GM21515 (cell line): ENCODE results near the gene COL4A3.
"Not testable (repeated sequence)": the region's sequence is repeated elsewhere in the genome, so short reads cannot be mapped to it uniquely, and the experiment has no call there.

Experiments used
- ATAC-seq: cut with Tn5 transposase; IDR thresholded peaks from one replicate; pipeline ENCODE4 v1.9.1; 2021; ENCODE audit not compliant: unreplicated experiment

Gene COL4A3

GRCh38 chr2:227205701-227206100, 41.3 kb downstream of the COL4A3 start:
- no peak for ATAC-seq

DNA sequence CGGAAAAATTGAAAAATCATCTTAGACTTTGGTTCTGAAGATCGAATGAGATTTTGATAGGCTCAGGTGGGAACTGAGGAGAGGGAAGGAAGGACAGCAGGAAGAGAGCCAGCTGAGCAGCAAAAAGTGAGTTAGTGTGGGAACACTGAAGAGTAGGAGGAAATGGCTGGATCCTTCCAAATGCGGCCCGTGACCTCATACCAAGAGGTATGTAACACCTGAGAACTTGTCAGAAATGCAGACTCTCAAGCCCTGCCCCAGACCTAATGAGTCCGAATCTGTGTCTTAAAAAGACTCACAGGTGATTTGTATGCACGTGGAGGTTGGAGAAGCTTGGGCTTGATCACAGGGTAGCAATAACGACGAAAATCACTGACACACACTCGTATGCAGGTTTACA, 42.0 kb downstream of the COL4A3 start:
- ATAC-seq, result no peak

GRCh38 chr2:227207573-227207972, 43.1 kb downstream of the COL4A3 start:
- ATAC-seq, result no peak

- no peak for ATAC-seq
Measured at GRCh38 chr2:227214622-227215041, 50.2 kb downstream of the COL4A3 start.

GRCh38 chr2:227219312-227220105, 55.1 kb downstream of the COL4A3 start:
- no peak for ATAC-seq

DNA sequence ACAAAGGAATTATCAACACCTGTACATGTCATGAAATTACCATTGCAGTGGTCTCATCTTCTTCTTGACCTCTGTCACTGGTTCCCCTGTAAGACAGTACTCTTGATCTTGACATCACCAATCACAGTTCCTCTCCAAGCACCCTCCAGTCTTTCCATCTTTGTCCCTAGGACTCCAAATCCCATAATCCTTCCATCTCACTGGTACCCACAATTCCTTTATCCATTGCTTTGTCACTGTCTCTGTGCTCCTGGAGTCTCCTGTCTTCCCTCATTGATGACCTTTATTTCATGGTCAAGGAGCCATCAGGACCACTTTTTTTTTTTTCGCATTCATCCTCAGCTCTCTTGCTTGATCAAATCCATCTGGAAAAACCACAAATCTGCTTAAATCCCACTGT, 56.7 kb downstream of the COL4A3 start:
- no peak for ATAC-seq

- no peak for ATAC-seq
Measured at GRCh38 chr2:227222292-227222691, 57.9 kb downstream of the COL4A3 start.

DNA sequence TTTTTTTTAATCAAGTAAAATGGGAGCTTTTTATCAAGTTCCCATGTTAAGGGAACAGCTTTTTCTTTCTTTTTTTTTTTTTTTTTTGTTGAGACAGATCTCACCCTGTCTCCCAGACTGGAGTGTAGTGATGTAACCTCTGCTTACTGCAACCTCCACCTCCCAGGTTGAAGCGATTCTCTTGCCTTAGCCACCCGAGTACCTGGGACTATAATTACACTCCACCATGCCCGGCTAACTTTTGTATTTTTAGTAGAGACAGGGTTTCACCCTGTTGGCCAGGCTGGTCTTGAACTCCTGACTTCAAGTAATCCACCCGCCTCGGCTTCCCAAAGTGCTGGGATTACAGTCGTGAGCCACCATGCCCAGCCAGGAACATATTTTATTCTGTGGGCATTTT, 61.2 kb downstream of the COL4A3 start:
- not testable (repeated sequence) for ATAC-seq

DNA sequence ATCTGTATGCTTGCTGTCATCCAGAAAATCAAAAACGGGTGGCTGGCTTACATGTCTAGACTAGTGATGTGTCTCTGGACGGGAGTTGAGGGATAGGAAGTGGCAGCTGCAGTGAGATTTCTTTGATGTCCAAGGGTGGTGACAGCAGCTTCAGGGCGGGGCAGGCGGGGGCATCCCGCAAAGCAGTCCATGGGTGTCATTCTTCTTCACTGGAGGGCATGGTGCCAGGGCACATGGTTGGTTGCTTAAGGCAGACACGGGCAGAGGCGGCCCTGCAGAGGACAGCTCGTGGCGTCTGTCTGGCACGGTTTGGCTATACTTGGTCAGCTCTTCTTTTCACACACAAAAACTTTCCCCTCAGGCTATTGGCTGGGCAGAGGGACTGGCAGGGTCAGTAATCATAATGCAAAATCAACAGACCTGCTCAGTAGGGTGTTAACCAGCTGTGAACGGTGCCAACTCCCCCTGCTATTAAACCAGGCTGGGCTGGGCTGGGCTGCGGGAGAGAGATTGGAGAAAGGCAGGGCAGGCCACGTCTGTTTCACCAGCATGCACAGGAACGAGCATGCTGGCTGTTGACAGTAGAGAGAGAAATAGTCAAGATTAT, 63.7 kb downstream of the COL4A3 start:
- ATAC-seq, result no peak

DNA sequence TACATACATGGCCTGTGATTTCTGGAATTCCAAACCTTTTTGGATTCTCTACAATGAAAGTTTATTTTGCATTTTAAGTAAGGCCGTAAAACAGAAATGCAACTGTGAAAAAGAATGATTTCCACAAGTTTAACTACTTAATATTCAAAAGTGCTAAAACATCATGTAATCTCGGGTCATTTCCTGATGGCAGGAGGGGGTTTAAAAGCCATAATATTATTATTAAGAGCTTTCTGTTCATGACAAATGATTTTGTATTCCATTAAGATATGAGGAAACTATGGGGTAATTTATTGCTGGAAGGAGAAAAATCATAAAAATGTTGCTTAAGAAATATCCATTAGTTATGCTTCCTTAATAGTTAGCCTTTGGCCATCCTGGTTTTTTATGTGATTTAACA, 65.7 kb downstream of the COL4A3 start:
- no peak for ATAC-seq

DNA sequence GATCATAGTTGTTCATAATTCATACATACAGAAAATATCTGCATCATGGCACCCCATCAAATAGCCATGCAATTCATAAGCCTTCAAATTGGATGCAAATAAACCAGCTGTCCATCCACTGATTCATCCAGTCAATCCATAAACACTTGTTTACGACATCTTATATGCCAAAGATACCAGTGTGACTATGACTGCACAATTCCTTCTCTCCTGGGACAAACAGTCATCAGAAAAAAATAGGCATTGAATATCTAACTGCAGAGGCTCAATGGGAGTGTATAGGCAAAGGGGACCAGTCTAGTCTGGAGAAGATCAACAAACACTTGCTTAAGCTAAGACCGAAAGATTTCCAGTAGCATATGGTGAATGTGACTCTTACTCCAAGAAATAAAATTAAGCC, 70.0 kb downstream of the COL4A3 start:
- ATAC-seq, result no peak

GRCh38 chr2:227237786-227238185, 73.4 kb downstream of the COL4A3 start:
- no peak for ATAC-seq

- peak; percentile 75 for ATAC-seq
Measured at GRCh38 chr2:227238238-227239237, 74.1 kb downstream of the COL4A3 start.

GRCh38 chr2:227241005-227241404, 76.6 kb downstream of the COL4A3 start:
- no peak for ATAC-seq

DNA sequence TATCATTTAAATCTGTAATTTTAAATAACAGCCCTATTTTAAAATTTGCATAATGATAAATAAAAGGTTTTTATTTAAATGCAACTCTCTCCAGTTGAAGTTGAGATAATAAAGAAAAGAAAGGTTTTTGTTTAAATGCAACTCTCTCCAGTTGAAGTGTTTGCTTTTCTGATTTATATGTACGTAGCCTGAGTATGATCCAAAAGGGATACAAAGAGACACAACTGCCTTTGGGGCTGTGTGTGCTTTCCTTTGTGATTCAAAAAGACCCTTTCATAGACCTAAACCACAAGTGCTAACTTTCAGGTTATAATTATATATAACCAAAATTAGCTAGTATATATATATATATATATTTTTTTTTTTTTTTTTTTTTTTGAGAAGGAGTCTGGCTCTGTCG, 84.5 kb downstream of the COL4A3 start:
- ATAC-seq, result no peak

- ATAC-seq, result no peak
Measured at GRCh38 chr2:227252831-227253230, 88.4 kb downstream of the COL4A3 start.

- ATAC-seq, result no peak
Measured at GRCh38 chr2:227256605-227257004, 92.2 kb downstream of the COL4A3 start.

DNA sequence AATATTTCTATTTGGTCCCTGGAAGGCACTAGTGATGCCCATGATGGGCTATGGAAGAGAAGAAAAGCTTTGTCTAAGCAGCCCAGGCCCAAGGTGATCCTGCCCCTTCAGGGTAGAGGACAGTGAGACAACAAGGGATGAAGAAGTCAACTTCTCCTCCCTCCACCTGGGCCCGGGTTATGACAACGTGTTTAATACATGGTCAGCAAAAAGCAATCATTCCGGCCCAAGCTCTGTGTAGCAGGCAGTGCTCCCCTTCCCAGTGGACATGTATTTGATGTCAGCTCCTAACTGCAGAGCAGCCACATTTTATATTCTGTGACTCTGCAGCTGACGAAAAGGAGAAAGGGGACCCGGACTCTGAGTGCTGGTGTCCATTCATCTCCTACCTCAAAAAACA, 93.4 kb downstream of the COL4A3 start:
- ATAC-seq, result no peak

- ATAC-seq, result no peak
Measured at GRCh38 chr2:227260041-227260440, 95.6 kb downstream of the COL4A3 start.

DNA sequence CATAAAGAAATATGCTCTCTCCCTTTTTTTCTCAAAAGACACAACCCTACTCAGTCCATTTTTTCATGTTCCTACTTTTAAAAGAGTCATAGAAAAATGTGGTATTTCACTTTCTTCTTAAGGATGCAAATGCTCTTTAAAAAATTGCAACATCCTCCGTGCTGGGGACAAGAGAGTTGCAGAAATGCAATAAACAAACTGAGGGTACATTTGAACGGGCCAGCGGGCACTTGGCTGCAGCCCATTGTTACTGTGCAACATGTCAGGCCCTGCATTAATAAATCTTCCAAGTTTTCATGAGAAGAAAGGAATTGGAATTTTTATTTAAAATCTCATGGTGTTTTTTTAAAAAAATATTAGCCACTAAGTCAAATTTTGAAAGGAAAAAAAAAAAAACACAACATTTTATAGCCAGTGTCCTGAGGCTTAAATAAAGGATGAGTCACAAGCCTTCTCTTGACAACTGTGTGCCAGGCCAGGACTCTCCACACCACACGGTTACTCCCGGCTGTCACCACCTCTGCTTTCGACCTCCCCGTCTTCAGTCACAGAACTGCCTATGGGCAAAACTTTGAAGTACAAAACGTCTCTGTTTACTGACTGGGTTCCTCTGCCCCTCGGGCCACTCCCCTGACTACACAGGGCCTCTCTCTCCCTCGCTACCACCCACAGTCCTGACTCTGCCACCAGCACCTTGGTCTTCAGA, 103.1 kb downstream of the COL4A3 start:
- ATAC-seq, result no peak

GRCh38 chr2:227280895-227281294, 116.5 kb downstream of the COL4A3 start:
- ATAC-seq, result no peak
